AG09309 (cell line): ENCODE results near the gene NAALADL2.
"Not testable (repeated sequence)": the region's sequence is repeated elsewhere in the genome, so short reads cannot be mapped to it uniquely, and the experiment has no call there.

Experiments used
- DNase-seq: peaks from one replicate; pipeline ENCODE4 v3.0.0-alpha.2; 2010; ENCODE audit warnings: low read depth
- H3K4me3 ChIP-seq: 2 replicates; pipeline ENCODE4 v1.5.1; 2011; ENCODE audit warnings: mild to moderate bottlenecking, low read depth, low read length, moderate library complexity; ENCODE audit not compliant: control insufficient read depth
- TF ChIP-seq, protein P1 (sequence below): IDR thresholded peaks from 2 replicates; pipeline ENCODE4 v1.5.1; 2011; ENCODE audit warnings: mild to moderate bottlenecking, low read depth, low read length, inconsistent platforms; ENCODE audit not compliant: insufficient read depth, control insufficient read depth; ENCODE audit errors: missing control alignments

The NAALADL2 gene

DNA sequence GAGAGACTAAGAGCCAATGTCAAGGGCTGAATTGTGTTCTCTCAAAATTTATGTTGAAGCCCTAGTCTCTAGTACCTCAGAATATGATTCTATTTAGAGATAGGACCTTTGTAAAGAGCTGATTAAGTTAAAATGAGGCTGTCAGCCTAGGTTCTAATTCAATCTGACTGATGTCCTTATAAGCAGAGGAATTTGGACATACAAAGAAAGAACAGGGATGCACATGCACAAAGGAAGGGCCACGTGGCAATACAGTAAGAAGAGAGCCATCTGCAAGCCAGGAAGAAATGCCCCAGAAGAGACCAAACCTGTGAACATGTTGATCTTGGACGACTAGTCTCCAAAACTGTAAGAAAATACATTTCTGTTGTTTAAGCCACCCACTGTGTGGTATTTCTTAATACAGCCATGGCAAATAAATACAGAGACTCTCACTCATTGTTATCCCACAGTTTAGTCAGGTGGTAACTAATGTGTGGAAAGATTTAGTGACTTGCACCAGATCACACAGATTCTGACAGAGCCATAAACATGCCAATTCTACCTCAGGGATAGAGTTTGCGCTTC is 652.2 kb downstream of the NAALADL2 start:
- TF ChIP-seq, protein P1, sequence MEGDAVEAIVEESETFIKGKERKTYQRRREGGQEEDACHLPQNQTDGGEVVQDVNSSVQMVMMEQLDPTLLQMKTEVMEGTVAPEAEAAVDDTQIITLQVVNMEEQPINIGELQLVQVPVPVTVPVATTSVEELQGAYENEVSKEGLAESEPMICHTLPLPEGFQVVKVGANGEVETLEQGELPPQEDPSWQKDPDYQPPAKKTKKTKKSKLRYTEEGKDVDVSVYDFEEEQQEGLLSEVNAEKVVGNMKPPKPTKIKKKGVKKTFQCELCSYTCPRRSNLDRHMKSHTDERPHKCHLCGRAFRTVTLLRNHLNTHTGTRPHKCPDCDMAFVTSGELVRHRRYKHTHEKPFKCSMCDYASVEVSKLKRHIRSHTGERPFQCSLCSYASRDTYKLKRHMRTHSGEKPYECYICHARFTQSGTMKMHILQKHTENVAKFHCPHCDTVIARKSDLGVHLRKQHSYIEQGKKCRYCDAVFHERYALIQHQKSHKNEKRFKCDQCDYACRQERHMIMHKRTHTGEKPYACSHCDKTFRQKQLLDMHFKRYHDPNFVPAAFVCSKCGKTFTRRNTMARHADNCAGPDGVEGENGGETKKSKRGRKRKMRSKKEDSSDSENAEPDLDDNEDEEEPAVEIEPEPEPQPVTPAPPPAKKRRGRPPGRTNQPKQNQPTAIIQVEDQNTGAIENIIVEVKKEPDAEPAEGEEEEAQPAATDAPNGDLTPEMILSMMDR, result no peak
- no peak overlapping the region for H3K4me3 ChIP-seq
- DNase-seq, result no peak

DNA sequence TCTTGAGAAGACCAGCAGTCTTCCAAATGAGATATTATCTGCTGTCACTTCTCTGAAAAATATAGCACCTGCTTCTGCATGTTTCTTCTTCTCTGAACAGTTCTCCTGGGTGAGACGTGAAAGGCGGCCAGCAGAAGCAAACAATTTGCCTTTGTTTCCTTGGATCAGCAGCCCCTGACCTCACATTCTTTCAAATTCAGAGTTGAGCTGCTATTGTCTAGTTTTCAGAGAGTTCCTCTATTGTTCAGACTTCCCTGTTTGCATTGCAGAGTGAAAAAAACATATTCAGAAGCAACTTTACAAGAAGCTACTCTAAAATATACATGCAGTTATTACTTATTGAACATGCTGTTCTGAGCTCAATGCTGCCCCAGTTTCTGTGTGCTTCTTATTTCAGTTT is 653.6 kb downstream of the NAALADL2 start:
- TF ChIP-seq, protein P1, result no peak
- DNase-seq, result no peak
- no peak overlapping the region for H3K4me3 ChIP-seq

DNA sequence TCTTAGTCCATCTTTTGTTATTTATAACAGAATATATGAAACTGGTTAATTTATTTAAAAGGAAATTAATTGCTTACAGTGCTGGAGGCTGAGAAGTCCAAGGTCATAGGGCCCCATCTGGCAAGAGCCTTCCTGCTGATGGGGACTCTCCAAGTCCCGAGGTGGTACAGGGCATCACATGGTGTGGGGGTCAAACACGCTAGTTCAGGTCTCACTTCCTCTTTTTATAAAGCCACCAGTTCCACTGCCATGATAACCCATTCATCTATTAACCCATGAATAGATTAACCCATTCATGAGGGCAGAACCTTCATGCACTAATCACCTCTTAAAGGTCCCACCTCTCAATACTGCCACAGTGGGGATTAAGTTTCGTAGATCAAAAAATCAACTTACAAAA is 659.3 kb downstream of the NAALADL2 start:
- no peak for DNase-seq
- H3K4me3 ChIP-seq, result no peak overlapping the region
- TF ChIP-seq, protein P1, result no peak

DNA sequence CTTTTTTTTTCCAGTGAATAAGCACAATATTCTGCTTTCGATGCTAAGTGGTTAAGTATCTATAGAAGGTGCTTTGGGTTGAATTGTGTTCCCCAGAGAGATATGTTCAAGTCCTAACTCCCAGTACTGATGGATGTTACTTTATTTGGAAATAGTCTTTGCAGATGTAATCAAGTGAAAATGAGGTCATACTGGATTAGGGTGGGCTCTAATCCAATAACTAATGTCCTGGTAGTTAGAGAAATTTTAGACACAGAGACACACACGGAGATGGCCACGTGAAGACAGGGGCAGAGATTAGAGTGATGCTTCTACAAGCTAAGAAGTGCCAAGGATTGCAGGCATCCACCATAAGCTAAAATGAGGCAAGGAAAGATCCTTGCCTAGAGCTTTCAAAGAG is 662.3 kb downstream of the NAALADL2 start:
- DNase-seq, result no peak

DNA sequence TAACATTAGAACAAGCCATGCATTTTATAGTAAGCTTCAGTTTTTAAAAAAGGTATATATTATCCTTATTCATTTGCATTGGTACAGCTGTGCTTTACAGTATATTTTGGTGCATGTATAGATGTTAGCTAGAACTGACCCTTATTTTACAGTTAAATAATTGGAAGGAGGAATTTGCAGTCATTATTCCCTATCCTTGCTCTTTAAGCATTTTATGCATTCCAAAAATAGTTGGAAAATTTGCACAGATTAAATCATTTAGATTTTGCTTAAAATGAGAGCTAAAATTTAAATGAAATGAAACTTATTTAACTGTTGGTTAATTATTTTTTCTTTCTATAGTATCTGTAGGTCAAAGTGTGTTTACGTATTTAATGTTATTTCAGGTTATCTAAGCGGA is 667.1 kb downstream of the NAALADL2 start:
- no peak for DNase-seq
- TF ChIP-seq, protein P1, result no peak
- H3K4me3 ChIP-seq, result peak overlapping the region; percentile 29

More for the DNA sequence above, 662.3 kb downstream of the NAALADL2 start:
- H3K4me3 ChIP-seq, result no peak overlapping the region
- TF ChIP-seq, protein P1, result no peak

DNA sequence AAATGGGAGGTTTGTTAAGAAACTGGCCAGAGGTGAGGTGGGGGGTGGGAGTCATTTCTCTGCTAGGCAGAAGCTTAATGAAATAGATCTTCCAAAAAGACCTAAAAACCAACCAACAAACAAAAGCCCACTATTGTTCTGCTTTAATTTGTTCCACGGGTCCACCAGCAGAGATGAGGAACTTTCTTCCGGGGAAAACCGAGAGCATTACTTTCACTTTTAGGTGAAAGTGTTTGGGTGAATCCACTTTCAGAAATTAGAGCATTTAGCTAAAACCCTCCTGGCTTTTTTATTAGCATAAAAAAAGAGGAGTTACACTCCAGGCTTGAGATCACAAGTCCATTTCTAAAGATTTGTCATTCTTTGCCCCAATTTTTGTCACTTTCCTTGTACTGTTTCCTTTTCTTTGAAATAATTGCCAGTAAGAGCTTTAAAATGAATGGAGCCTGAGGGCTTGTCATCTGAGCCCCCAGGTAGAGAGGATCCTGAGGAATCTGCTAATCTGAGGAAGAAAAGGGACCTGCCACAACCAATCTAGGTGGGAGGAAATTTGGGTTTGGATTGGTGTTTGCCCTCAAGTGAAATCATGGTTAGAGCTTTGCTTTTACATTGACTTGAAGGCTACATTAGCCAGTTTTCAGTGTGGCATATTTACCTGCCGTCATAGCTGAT is 667.6 kb downstream of the NAALADL2 start:
- peak overlapping the region; percentile 29 for H3K4me3 ChIP-seq
- no peak for DNase-seq
- TF ChIP-seq, protein P1, result no peak

DNA sequence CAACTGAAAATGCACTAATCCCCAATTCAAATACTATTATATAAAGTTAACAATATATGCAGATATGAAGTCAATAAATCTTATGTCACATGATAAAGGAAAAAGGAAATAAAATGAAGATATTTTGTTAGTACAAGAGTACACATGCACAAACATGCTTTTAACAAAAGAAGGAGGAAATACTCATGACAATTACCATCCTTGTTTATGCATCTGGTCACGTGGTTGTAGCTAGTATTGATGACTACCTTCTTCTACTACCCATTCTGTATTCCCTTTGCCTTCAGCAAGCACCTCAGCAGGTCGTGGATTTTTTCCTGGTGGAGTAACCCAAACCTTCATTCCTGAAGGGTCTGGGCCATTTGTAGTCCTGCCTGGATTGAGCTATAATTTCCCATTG is 669.6 kb downstream of the NAALADL2 start:
- H3K4me3 ChIP-seq, DNase-seq: not testable (repeated sequence)
